Dedifferentiated amniotic fluid mesenchymal stem cell (primary cell): ENCODE data around the gene KDM6A.
"Not testable (repeated sequence)": the region's sequence is repeated elsewhere in the genome, so short reads cannot be mapped to it uniquely, and the experiment has no call there.

Source experiments
- DNase-seq: peaks from one replicate; pipeline ENCODE4 v3.0.0-alpha.2; 2016; ENCODE audit errors: extremely low spot score

Gene KDM6A

GRCh38 chrX:45077748-45078424 is 204.9 kb downstream of the KDM6A start:
- no peak for DNase-seq

- no peak for DNase-seq
These were observed 210.3 kb downstream of the KDM6A start for GRCh38 chrX:45083314-45083713.

- DNase-seq: no peak
These were observed 237.5 kb downstream of the KDM6A start for GRCh38 chrX:45110494-45110893.

GRCh38 chrX:45126158-45126557 is 253.2 kb downstream of the KDM6A start:
- no peak for DNase-seq

GRCh38 chrX:45128896-45129454 is 256.0 kb downstream of the KDM6A start:
- DNase-seq: no peak

GRCh38 chrX:45133465-45133864 is 260.5 kb downstream of the KDM6A start:
- no peak for DNase-seq

- DNase-seq: no peak
These were observed 261.3 kb downstream of the KDM6A start for GRCh38 chrX:45134315-45134731.

- no peak for DNase-seq
These were observed 261.8 kb downstream of the KDM6A start for GRCh38 chrX:45134775-45135174.

GRCh38 chrX:45135391-45136075 is 262.5 kb downstream of the KDM6A start:
- not testable (repeated sequence) for DNase-seq

GRCh38 chrX:45137531-45137930 is 264.5 kb downstream of the KDM6A start:
- no peak for DNase-seq

- DNase-seq: no peak
These were observed 265.5 kb downstream of the KDM6A start for GRCh38 chrX:45138525-45138924.

- no peak for DNase-seq
These were observed 267.8 kb downstream of the KDM6A start for GRCh38 chrX:45140812-45141211.

- DNase-seq: no peak
These were observed 269.2 kb downstream of the KDM6A start for GRCh38 chrX:45142185-45142584.

- DNase-seq: no peak
These were observed 270.5 kb downstream of the KDM6A start for GRCh38 chrX:45143455-45143854.

- DNase-seq: no peak
These were observed 272.7 kb downstream of the KDM6A start for GRCh38 chrX:45145492-45146215.

GRCh38 chrX:45150821-45151220 is 277.8 kb downstream of the KDM6A start:
- no peak for DNase-seq

- no peak for DNase-seq
These were observed 281.0 kb downstream of the KDM6A start for GRCh38 chrX:45154033-45154360.

- DNase-seq: no peak
These were observed 281.5 kb downstream of the KDM6A start for GRCh38 chrX:45154462-45154861.

GRCh38 chrX:45157647-45158046 is 284.7 kb downstream of the KDM6A start:
- no peak for DNase-seq
